ENCODE results near the gene ODAPH. TPM values are rescaled to one million over a fixed set of nuclear protein-coding genes. Genes with fewer than 3 reads are reported as not detected.
"Not testable (repeated sequence)": the region's sequence is repeated elsewhere in the genome, so short reads cannot be mapped to it uniquely, and the experiment has no call there.

ODAPH gene
- total RNA-seq, 2 donors from 2014 or later = not detected

DNA sequence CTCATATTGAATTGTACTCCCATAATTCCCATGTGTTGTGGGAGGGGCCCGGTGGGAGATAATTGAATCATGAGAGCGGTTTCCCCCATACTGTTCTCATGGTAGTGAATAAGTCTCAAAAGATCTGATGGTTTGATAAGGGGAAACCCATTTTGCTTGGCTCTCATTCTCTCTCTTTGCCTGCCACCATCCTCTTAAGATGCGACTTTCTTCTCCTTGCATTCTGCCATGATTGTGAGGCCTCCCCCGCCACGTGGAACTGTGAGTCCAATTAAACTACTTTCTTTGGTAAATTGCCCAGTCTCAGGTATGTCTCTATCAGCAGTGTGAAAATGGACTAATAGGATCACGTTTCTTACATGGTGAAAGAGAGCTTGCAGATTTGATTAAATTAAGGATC lies 18.6 kb upstream of the ODAPH start:
- ATAC-seq; intact Hi-C loops (cut with DNase I, micrococcal nuclease); DNase-seq: not testable (repeated sequence)

DNA sequence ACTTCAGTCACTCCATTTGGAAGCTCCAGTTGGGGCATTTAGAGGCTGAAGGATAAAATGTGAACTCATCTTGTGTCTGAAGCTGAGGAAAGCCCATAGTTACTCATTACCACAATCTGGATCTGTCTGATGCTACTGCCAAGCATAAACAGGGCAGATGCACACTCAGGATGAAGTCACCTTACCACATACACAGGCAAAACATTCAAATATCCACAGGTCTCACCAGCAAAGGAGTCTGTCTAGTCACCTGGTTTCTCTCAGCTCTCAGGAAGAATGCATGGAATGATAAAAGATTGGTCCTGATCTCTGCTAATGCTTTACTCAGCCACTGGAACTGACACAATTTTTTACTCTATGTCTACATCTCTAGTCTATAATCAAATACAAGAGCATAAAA lies 13.0 kb upstream of the ODAPH start:
- intact Hi-C loops (cut with DNase I, micrococcal nuclease) = no loop called here
- ATAC-seq = no peak

DNA sequence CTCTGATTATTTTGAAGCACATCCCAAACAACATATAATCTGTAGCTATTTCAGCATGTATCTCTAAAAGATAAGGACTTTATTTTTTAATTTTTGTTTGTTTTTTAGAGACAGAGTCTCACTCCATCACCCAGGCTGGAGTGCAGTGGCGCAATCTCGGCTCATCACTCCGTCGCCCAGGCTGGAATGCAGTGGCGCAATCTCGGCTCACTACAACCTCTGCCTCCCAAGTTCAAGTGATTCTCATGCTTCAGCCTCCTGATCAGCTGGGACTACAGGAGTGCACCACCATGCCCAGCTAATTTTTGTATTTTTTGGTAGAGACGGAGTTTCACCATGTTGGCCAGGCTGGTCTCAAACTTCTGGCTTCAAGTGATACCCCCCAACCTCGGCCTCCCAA lies 11.6 kb upstream of the ODAPH start:
- intact Hi-C loops (cut with DNase I, micrococcal nuclease); DNase-seq; ATAC-seq: not testable (repeated sequence)

More for the DNA sequence above, 13.0 kb upstream of the ODAPH start:
- DNase-seq = no peak

DNA sequence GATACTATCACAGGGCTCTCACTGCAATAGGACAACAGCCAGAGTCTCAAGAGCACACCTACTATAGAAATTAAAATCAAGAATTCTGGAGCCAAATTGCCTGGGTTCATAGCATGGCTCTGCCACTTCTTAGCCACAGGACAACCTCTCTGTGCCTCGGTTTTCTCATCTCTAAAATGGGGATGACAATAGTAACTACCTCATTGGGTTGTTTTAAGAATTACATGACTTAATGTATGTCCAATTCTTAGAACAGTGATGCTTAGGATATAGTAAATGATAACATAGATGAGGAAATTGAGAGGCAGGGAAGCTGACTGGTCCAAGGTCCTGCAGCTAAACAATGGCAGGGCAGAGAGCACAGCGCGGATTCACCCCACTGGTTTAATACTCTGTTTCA lies 11.0 kb upstream of the ODAPH start:
- intact Hi-C loops (cut with DNase I, micrococcal nuclease) = no loop called here
- DNase-seq (no peak), ATAC-seq (no peak)

DNA sequence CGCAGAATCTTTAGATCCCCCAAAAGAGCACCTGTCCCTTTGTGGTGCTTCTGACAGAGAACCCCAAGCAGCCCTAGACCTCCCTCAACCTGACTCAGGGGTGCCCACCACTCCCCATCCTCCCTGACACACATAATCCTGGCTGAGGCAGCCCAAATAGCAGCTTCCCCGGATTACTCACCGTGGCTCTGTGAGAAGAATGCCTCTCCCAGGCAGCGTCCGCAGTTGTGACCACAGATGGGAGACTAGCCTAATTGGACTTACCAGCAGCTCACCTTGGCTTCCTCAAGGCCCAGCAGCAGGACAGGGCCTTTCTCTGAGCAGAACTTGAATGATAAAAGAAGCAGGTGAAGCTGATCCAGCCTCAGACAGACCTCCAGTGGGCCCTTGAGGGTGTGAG lies 10.3 kb upstream of the ODAPH start:
- ATAC-seq (no peak), DNase-seq (no peak)
- intact Hi-C loops (cut with DNase I, micrococcal nuclease) = no loop called here

DNA sequence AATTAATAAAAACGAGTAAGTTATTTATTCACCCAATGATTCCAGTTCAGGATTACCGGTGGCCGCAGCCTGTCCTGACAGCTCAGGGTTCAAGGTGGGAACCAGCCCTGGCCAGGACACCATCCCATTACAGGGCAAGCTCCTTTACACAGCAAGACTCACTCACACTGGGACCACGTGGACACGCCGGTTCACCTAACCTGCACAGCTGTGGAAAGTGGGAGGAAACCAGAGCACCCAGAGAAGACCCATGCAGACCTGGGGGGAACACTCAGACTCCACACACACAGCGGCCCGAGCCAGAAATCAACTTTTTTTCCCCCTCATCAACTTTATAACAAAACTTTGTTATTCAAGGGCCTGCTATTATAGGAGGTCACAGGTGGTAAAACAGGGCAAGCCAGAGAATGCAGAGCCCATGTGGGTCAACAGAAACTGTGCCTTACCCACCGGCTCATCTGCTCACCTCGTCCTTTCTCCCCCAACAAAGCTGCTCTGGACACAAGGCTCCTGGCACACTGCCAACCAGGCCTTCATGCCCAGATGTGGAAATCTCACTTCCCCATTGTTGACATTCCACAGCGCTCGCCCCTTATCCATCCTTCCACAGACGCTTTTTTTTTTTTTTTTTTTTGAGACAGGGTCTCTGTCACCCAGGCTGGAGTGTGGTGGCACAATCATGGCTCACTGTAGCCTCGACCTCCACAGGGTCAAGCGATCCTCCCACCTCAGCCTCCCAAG lies 8.0 kb upstream of the ODAPH start:
- peak in 1 of 2 donors; percentile 43 for DNase-seq
- no peak for ATAC-seq
- intact Hi-C loops (cut with DNase I, micrococcal nuclease) = no loop called here

DNA sequence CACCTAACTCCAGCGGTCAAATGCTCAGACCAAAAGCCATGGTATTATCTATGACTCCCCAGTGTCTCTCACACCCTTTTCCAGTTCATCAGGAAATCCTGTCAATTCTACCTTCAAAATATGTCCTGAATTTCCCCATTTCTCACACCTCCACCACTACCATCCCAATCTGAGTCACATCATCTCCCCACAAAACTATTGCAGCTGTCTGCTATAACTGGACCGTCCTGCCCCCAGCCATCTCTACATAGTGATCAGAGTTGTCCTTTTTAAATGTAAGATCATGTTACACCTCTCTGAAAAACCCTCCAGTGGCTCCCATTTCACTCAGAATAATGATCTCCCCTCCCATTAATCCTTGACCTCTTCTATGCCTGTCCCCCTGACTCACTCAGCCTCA lies 6.8 kb upstream of the ODAPH start:
- no peak for DNase-seq
- intact Hi-C loops (cut with DNase I, micrococcal nuclease) = no loop called here
- no peak for ATAC-seq

DNA sequence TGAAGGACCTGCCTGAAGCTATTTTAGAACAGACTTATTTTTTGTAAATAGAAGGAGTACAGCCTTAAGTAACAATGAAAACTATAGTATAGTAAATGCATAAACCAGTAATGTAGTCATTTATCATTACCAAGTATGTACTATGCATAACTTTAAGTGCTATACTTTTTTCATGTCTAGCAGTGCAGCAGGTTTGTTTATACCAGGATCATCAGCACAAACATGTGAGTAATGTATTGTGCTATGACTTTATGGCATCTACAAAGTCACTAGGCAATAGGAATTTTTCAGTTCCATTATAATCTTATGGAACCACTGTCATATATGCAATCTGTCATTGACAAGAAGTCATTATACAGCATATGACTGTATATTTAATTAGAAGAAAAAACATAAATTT lies 3.4 kb upstream of the ODAPH start:
- DNase-seq (no peak), ATAC-seq (no peak)
- intact Hi-C loops (cut with DNase I, micrococcal nuclease) = no loop called here

DNA sequence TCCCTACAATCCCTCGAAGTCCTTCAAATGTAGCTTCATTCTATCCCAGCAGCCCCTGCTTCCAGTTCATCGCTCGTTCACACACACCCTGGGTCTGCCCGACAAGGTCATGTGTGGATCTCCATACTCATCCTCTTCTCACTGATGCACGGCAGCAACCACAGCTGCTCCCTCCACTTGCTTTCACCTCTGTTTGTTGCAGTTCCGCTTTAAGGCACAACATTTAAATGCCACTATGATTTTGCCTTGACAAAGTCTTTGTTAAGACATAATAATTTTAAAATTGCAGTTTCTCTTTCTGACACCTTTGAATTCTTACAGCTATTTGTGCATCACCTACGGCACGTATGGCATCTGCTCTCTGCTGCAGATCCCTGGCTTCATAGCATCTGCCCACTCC lies 1.8 kb downstream of the ODAPH start:
- no peak for ATAC-seq
- no peak for DNase-seq
- intact Hi-C loops (cut with DNase I, micrococcal nuclease) = no loop called here

DNA sequence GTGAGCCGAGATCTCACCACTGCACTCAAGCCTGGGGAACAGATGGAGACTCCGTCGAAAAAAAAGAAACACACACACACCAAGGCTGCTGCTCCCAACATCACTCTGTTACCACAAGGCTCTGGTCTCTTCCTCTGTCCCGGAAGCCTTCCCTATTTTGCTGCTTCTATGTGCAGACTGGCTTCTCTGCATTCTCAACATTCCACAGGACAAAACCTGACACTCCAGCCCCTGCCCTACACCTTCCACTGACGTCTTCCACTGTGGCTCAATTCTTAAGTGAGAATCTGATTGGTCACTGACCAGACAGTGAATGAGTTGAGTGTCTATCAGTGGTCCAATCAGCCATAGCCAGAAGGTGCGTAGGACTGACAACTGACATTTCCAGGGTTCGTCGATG lies 5.9 kb downstream of the ODAPH start:
- ATAC-seq (no peak), DNase-seq (no peak)
- intact Hi-C loops (cut with DNase I, micrococcal nuclease) = no loop called here

DNA sequence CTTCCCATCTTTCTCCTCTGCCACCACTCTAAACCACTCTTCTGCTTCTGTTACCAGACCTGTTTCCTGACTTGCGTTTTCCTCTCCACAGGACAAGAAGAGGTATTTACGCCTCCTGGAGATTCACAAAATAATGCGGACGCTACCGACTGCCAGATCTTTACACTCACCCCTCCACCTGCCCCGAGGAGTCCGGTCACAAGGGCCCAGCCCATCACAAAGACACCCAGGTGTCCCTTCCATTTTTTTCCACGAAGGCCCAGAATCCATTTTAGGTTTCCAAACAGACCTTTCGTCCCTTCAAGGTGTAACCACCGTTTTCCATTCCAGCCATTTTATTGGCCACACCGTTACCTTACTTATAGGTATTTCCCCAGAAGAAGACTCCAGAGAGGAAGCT lies 8.2 kb downstream of the ODAPH start:
- intact Hi-C loops (cut with DNase I, micrococcal nuclease) = no loop called here
- DNase-seq (no peak), ATAC-seq (no peak)

DNA sequence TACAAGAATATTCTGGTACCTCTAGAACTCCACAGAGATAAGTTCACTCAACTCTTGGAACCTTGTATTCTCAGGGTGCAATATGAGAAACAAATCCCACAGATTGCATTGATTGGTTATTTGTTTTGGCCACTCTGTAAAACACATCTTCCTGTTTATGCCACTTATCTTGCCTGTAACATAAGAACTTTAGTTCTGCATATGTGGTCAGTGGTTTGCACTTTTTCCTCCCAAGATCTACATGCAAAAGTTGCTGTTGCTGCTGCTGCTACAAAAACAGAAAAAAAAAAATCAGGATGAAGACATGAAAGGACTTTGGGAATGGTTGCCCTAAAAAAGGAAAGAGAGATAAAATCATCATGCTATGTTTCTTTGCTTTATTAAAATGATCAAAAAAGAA lies 9.6 kb downstream of the ODAPH start:
- no peak for DNase-seq
- intact Hi-C loops (cut with DNase I, micrococcal nuclease) = no loop called here

DNA sequence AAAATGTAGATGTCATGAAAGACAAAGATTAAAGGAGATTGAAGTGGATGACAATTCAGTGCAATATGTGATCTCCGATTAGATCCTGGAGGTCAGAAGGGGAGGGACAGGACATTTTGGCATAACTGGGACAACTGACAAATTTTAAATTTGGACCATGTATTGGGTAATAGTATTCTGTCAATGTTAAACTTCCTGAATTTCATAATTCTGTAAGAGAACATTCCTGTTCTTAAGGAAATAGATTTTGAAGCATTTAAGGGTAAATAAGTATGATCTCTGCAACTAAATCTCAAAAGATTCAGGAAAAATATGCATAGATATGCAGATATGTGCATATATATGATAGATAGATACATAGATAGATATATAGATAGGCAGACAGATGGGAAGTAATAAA lies 11.0 kb downstream of the ODAPH start:
- intact Hi-C loops (cut with DNase I, micrococcal nuclease) = no loop called here
- ATAC-seq (no peak), DNase-seq (no peak)

More for the DNA sequence above, 9.6 kb downstream of the ODAPH start:
- ATAC-seq = no peak

DNA sequence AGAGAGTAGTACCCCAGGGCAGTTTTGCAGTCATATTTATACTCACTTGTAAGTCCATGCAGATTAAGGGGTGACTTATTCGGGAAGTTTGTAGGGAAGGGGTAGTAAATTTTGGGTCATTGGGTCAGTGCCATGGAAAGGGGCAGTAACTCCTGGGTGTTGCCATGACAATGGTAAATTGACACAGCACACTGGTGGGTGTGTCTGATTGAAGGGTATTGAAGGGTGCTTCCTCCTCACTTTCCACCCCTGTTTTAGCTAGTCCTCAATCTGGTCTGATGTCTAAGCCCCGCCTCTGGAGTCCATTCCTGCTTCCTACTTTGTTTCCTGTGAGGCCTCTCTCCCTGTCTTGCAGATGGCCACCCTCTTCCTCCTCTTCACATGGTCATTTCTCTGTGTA lies 11.9 kb downstream of the ODAPH start:
- DNase-seq = no peak
- intact Hi-C loops (cut with DNase I, micrococcal nuclease) = no loop called here
- ATAC-seq = no peak

DNA sequence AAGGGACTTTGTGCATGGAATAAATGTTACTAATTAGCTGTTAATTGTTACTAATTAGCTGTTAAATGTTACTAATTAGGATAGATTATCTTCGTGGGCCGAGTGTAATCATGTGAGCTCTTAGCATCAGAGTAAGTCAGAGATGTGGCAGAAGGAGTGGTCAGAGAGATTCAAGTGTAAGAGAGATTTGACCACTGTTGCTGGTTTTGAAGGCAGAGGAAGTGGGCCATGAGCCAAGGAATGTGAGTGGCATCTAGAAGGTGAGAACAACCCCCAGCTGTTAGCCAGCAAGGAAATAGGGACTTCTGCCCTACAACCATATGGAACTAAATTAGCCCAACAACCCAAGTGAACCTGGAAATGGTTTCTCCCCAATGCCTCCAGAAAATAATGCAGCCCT lies 28.2 kb downstream of the ODAPH start:
- ATAC-seq = no peak
- DNase-seq = no peak
- intact Hi-C loops (cut with DNase I, micrococcal nuclease) = no loop called here

DNA sequence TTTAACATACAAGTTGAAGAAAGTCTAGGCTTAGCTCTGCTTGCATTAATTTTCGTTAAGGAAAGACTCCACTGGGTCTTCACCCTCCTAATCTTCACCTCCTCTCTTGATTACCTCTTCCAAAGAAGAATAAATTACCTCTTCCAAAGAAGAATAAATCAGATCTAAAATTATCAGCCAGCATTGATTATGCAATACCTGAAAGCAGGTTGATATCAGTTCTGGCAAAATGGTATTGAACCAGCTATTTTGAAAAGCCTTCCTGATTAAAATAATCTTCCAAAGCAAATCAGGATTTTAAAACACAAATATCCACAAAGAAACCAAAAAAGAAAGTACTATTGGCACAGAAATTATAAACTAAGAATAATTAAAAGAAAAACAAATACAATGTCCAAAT lies 37.5 kb downstream of the ODAPH start:
- ATAC-seq = no peak
- no peak for DNase-seq
- intact Hi-C loops (cut with DNase I, micrococcal nuclease) = no loop called here

DNA sequence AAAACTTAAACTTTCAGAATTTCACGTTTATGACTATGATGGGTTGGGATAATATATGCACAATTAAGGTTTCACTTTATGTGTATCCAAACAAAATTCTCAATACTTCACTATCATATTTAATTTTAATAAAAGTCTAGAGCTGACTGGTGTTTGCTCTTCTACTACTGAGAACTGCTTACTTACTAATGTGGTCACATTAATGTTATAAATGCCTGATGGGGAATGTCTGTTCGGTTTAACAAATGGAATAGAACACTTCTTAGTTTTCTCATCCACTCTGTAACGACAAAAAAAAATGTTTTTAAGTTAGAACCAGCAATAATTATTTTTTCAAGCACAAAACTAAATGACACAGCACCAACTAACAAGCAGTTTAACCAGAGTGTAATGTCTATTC lies 40.2 kb downstream of the ODAPH start:
- ATAC-seq (no peak), DNase-seq (no peak)
- intact Hi-C loops (cut with DNase I, micrococcal nuclease) = no loop called here

DNA sequence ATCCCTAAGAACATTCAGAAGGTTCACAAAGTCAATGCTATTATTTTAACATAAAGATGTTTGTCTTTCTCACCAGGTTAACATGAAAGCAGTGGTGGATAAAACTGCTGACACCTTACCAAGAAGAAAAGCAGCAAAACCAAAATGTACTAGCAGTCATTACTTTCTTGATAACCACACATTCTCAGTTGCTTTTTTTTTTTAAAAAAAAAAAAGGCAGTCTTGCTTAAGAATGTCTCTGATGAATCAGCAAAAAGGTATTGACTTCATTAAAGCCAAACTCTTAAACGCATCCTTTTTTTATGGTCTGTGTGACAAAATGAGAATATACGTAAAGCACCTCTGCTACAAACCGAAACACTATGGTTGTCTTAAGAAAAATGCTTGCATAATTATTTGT lies 42.5 kb downstream of the ODAPH start:
- ATAC-seq (no peak), DNase-seq (no peak)
- intact Hi-C loops (cut with DNase I, micrococcal nuclease) = no loop called here

DNA sequence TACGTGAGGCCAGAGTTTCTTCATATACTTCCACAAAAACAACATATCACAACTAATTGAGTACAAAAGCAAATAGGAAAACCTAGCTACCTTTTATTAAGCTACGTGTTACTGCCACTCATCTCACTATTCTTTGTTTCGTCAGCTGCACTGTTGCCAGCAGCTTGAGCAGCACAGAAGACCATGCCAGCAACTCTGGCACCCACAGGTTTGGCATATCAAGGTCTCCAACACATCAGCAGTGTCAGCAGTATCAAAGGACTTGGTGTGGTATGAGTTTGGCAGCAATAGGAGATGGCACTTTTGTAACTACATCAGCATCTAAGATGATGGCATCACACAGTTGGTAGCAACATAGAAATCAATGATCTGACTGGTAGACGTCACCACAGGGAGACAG lies 43.8 kb downstream of the ODAPH start:
- ATAC-seq (no peak), DNase-seq (no peak)
- intact Hi-C loops (cut with DNase I, micrococcal nuclease) = no loop called here

DNA sequence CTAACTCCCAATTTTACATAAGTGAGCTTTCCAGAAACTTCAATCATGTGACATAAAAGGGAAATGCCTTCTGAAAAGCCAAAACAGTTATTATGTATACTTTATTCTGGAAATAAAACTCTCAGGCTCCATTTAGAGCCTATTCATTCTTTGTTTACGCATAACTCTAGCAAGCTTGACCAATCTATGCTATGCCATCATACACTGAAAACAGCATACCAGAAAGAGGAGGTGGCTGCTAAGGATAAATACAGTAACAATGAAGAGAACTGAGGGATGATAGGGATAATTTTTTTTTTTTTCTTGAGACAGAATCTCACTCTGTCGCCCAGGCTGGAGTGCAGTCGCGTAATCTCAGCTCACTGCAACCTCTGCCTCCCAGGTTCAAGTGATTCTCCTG lies 50.1 kb downstream of the ODAPH start:
- DNase-seq = no peak
- no peak for ATAC-seq
- intact Hi-C loops (cut with DNase I, micrococcal nuclease) = no loop called here

DNA sequence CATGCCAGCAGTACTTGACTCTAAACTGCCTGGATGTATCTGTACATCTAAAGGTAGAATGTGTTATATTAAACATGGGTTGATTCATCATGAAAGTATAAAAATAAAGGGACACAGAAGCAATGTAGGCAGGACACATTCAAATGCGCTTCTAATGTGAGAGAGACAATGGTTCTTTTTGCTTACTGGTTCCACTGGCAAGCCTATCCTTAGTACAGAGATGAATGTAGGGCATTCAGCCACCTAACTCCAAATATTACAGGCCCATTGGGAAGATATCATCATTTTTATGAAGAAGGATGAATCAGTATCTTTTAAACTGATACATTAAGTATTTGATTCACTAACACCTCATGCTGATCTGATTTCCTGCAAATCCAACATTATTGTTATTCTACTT lies 56.4 kb downstream of the ODAPH start:
- intact Hi-C loops (cut with DNase I, micrococcal nuclease) = no loop called here
- ATAC-seq = no peak
- no peak for DNase-seq

Data from left colon (tissue), 2 donors.